HG02870 (cell line): Measurements from ENCODE around the gene TTC9B.

ENCODE experiments used
- ATAC-seq: cut with Tn5 transposase; IDR thresholded peaks from one replicate; pipeline ENCODE4 v1.9.1; 2021; ENCODE audit warnings: mild to moderate bottlenecking, moderate library complexity; ENCODE audit not compliant: unreplicated experiment

TTC9B gene

GRCh38 chr19:40249201-40249600, 31.0 kb upstream of the TTC9B start:
- ATAC-seq, result no peak

GRCh38 chr19:40247735-40248262, 29.6 kb upstream of the TTC9B start:
- ATAC-seq, result no peak

- no peak for ATAC-seq
Observed at GRCh38 chr19:40247178-40247577, 29.0 kb upstream of the TTC9B start.

GRCh38 chr19:40246292-40247073, 28.3 kb upstream of the TTC9B start:
- ATAC-seq, result no peak

- ATAC-seq, result no peak
Observed at GRCh38 chr19:40245506-40246128, 27.4 kb upstream of the TTC9B start.

GRCh38 chr19:40244579-40245317, 26.6 kb upstream of the TTC9B start:
- ATAC-seq, result no peak

GRCh38 chr19:40243181-40243580, 25.0 kb upstream of the TTC9B start:
- no peak for ATAC-seq

- no peak for ATAC-seq
Observed at GRCh38 chr19:40242480-40242879, 24.3 kb upstream of the TTC9B start.

GRCh38 chr19:40241809-40242384, 23.7 kb upstream of the TTC9B start:
- ATAC-seq, result no peak

- ATAC-seq, result no peak
Observed at GRCh38 chr19:40241125-40241808, 23.1 kb upstream of the TTC9B start.

- no peak for ATAC-seq
Observed at GRCh38 chr19:40240332-40240731, 22.1 kb upstream of the TTC9B start.

GRCh38 chr19:40239415-40240226, 21.4 kb upstream of the TTC9B start:
- ATAC-seq, result no peak

GRCh38 chr19:40238775-40239174, 20.6 kb upstream of the TTC9B start:
- ATAC-seq, result no peak

GRCh38 chr19:40237791-40238190, 19.6 kb upstream of the TTC9B start:
- no peak for ATAC-seq

- no peak for ATAC-seq
Observed at GRCh38 chr19:40236366-40236765, 18.2 kb upstream of the TTC9B start.

- no peak for ATAC-seq
Observed at GRCh38 chr19:40236026-40236355, 17.8 kb upstream of the TTC9B start.

- no peak for ATAC-seq
Observed at GRCh38 chr19:40235238-40236025, 17.2 kb upstream of the TTC9B start.

- ATAC-seq, result no peak
Observed at GRCh38 chr19:40234429-40235237, 16.4 kb upstream of the TTC9B start.
